GM11168 (cell line): ENCODE measurements around the gene CD93.

Source experiments
- in situ Hi-C: fragments of 300-500 bp; cut with MboI; formaldehyde crosslinking; loops from one replicate; pipeline ENCODE4 v1.12.0; 2022; ENCODE audit warnings: low sequenced_read_pairs; ENCODE audit not compliant: unreplicated experiment

Gene CD93, protein sequence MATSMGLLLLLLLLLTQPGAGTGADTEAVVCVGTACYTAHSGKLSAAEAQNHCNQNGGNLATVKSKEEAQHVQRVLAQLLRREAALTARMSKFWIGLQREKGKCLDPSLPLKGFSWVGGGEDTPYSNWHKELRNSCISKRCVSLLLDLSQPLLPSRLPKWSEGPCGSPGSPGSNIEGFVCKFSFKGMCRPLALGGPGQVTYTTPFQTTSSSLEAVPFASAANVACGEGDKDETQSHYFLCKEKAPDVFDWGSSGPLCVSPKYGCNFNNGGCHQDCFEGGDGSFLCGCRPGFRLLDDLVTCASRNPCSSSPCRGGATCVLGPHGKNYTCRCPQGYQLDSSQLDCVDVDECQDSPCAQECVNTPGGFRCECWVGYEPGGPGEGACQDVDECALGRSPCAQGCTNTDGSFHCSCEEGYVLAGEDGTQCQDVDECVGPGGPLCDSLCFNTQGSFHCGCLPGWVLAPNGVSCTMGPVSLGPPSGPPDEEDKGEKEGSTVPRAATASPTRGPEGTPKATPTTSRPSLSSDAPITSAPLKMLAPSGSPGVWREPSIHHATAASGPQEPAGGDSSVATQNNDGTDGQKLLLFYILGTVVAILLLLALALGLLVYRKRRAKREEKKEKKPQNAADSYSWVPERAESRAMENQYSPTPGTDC

DNA sequence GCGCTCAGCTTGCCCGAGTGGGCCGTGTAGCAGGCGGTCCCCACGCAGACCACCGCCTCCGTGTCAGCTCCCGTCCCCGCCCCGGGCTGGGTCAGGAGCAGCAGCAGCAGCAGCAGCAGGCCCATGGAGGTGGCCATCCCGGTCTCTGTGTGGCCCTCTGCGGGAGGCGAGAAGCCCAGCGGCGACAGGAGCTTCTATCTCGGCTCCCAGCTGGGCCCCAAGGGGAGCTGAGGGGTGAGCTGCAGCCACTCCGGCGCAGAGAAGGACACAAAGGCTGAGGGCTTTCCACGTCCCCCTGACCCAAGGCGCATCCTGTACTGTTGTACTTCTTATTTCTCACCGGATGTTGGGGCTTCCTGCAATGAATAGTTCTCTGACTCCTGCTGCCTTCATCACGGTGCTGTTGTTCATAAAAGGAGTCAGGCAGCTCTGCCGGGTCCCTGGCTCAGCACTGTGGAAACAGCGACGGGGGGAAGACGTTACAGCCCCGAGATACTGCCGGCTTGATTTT is at the start of gene CD93:
Gene CD93, minus strand, starts transcription at position 269 of the 511 bp plus-strand sequence. Its CDS starts 132 bp downstream, at position 137.
- in situ Hi-C loops, result no loop called here

DNA sequence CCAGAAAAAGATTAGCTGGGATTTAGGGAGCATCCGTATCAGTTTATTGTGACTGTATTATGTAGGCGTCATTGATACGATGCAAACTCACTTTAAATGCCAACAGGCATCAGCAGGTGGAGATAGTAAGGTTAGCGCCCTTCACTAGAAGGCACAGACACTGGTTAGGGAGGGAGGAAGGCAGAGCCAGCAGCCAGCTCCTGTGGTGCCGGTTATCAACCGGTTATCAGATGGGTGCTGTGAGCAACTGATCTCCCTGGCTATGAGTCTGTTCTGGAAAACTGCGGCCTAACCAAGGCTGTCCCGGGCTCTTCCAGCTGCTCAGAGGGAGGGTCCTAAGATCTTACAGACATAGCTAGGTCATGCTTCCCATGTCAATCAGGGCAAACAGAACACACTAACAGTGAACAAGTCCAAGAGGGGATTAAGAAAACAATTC is 47.5 kb upstream of the CD93 start:
- in situ Hi-C loops, result no loop called here

DNA sequence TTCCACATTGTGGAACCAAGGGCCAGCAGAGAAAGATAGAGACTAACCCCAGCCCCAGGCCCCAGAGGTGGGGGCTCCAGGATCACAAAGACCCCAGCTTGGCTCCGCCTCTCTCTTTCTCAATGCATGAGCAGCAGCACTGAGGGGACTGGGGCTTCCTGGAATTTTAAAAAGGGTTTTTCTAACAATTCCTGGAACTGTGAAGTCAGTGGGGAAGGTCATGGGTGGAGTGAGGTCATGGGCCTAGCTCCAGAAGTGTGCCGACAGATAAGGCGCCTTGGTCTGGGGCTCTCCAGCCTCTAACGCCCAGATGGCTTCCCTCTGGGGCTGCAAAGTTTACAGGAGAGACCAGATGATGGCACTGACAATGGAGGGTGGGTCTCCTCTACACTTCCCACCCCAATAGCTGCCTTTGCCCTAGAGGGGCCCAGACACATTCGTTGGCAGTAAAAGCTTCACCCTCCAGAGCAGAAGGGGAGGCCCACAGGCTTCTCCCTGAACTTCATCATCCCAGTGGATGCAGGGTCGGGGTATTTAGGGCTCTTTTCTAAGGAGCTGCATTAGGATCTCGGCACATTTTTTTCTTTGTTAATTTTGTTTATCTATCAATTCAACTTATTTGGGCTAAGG is 46.9 kb upstream of the CD93 start:
- in situ Hi-C loops, result no loop called here

DNA sequence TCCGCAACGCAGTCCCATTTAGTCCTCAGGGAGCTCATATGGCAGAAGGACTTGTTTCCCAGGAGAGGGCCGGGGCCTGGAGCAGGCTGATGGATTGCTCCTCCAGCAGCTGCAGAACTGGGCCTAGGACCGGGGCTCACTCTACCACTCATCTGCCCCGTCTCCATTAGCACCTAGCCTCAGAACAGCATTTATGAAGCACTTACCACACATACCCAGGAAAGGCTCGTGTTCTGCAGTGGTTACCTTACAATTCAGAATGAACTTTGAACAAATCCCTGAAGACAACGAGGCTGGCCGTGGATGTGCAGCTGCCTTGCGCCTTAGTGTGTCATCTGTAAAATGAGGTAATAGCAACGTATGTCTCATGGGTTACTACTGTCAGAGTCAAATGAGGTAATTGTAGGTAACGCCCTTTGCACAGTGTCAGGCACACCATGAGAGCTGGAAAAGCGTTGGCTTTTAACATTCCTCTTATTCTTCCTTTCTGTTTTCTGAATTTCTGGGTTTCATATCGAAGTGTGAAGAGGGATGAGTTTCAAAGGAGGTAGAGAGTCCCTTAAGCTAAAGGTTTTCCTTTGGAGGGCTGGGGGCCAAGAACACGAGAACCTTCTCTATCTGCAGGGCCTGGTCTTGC is 46.3 kb upstream of the CD93 start:
- in situ Hi-C loops, result no loop called here

DNA sequence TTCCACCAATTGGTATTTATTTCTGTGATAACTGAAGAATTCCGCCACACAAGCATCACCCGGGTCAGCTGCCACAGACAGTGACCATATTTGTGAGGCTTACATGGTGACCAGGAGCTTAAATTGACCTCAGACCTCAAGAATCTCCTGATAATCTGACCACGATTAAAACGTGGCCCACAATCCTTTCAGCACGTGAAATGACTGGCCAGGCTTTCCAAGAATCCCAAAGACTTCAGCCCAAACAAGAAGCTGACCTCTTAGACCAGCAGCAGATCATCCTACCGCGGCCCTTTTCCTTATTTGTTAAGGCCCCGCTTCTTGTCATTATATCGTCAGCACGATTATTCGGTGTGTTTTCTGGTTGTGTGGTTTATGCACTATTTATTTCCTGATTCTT is 45.6 kb upstream of the CD93 start:
- in situ Hi-C loops, result no loop called here

DNA sequence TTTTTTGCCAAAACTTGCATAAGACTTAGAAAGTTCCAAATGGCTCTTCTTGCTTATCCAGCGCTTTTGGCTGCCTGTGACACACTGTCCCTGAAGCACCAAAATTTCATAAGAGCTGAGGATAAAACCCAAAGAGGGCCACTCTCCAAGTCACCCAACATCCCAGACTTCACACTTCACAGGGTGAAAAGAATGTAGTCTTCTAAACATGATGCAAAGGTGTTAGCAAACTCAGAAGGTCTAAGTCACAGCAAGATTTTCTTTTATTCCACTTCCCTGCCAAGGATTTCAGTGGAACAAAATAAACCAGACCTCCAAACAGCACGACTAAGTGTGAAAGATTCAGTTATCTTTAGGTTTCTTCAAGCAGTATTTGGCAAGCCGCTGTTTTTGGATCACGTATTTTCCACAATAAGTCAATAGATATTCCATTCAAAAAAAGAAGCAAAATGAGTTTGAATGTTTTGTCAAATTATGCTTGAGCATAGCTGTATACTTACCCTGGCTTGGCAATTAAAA is 44.6 kb upstream of the CD93 start:
- in situ Hi-C loops, result no loop called here

DNA sequence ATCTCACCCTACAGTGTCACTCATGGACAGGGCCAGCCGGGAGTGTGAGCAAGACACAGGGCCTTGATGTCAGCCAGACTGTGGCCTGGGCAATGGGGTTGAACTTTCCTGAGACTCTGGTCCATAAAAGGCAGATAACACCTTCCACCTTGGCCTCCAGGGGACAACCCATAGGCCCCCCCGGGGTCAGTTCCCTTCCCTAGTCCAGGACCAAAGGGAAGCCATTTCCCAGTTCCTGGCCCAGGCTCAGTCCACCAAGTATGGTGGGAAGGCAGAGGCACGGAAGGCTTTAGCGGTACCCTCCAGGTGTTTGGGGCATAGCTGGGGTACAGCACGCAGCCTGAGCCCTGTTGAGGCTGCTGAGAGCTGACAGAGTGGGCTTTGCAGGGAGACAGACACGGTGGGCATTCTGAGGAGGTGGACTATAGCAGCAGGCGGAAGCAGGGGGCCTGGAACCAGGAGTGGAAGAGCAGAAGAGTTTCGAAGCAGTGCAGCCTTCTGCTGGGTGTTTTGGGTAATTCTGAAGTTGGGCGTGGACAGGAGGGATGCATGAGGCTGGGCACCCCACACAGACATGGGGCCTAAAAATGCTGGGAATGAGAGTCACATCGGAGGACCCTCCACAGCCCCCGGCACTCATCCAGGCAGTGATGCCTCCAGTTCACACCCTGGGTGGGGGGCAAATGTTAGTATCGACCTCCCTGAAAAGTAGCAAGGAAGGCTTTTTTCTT is 43.9 kb upstream of the CD93 start:
- in situ Hi-C loops, result no loop called here

DNA sequence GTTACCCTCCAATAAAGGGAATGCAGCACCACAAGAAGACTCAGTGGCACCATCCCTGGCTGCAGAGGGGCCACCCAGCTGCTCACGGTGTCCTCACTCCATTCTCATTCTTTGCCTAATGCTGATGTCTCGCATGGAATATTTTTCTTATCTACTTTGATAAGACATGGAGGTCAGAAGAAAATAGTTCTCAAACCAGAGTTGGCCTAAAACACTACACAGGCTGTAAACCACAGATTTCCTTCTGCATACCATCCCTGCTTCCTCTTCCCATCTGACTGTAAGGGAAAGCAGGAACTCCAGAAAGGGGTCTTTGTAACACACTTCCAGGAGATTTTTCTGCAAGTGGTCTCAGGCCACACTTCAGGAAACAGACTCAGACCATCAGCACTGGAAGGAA is 43.1 kb upstream of the CD93 start:
- in situ Hi-C loops, result no loop called here

DNA sequence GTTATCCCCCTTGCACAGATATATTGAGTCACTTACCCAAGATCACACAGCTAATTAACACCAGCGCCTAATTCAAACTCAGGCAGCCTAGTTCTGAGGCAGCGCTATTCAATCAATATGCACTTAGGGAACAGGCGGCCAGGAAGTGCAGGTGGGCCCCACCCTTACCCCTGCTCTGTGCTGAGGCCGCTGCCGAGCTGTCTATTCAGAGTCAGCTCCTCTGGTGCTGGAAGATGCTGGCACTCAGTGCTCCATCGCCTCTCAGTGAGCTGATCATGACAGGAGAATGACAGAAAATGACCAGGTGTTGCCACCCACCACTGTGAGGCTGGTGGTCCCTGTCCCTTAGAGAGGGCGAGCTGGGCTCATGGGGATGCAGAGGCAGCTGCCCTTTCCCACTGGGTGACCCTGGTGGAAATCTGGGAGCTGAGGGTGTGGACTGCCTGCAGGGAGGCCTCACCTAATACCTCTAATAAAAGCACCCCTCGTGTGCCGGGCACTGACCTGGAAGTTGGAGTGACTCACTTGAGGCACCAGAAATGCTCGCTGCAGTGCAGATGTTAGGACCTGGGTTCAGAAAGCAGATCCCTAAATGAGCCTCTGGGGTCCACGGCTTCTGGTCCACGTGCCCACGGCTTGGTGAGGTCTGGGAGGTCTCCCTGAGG is 42.5 kb upstream of the CD93 start:
- in situ Hi-C loops, result no loop called here

DNA sequence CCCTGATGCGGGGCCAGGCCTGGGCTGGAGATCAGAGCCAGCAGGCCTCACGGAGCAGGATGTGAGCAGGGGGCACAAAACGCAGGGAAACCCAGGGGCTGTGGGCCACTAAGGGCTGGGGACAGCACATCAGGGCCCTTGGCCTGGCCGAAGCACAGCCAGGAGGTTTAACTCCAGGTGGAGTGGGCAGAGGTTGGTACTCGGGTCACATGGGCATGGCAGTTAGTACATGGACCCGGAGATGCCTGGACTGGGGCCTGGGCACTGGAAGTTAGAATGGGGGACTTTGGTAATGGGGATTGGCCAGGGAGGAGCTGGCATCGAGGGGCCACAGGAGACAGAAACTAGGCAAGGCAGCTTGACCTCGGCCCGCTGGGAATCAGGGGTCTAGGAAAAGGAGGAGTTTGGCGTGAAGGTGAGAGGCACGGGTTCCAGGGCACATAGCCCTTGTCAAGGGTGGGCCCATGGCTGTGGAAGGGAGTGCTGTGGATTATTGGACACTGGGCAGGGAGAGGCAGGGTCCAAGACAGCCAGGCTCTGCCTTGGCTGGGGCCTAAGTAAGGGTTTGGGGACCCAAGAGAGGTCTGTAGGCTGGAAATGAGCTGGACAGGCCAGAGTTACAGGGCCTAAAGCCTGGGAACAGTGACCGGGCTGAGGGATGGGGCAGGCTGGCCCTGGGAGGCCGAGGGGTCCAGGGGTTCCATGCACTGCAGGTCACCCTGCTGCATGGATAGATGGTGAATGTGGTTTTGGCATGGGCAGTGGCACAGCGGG is 41.6 kb upstream of the CD93 start:
- in situ Hi-C loops, result no loop called here

DNA sequence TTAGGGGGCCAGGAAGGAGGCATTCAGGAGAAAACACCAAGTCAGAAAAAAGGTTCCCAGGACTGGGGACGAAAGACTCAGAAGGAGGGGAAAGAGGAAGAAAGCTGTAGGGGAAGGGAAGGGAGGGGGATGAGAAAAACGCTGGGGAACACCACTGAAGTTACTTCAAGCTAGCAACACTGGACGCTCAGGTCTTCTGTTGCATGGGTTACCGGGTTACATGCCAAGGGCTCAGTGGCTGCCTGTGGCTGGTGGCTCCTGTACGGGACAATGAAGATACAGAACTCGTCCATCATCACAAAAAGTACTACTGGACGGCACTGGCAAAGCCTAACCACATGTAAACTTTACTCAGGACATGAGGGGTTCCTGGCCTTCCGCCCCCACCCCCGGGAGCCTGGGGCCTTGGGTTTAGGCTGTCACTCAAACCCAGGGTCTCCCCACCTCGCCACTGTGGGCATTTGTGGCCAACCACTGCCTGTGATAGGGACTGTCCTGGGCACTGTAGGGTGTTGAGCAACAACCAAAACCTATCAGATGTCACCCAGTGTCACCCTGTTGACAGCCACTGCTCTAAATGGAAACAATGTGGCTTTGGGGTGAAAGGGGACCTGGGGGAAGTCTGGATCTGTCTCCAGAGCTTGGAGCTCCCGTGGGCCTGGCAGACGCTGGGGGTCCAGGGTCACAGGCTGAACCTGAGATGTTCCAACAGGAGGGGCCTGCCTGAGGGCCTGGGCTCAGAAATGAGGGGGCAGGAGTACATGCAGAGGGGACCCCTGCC is 40.3 kb upstream of the CD93 start:
- in situ Hi-C loops, result no loop called here

DNA sequence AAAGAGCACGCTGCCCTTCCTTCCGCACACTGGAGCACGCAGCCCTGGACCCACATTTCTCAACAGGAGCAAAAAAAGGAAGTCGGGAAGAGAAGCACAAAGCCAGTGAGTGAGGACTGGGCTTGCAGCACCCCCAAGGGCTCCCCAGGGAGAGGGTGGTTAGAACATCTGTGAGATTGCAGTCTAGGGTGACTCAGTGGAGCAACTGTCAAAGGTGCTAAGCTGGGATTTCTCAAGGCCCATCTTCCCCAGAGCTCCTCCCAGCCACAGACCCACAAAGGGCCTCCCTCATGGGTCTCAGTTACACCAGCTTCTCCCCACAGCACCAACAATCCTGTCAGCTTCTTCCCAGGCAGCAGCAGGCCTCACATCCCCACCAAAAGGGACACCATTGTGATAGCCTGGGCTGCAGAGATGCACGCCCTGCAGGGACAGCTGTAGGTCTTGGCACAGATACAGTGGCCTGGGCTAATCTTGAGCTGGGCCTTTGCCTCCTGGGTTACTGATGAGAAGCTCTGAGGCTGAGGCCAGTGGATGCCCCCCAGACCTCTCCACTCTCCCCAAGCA is 39.6 kb upstream of the CD93 start:
- in situ Hi-C loops, result no loop called here

DNA sequence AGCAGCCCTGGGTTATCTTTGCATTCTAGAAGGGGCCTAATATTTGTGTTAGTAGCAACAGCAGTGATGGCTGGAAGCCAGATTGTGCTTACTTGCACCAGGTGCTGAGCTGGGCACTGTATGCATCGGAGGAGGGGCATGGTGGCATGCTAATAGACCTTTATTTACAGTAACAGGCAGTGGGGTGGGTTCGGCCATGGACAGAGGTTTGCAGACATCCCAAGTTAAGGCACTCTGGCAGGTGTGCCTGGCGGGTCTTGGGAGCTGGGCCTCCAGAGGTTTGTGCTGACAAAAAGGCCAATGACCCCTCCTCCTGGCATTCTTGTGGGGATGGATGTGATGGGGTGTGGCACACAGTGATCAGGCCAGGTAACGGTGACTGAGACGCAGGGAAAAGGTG is 39.0 kb upstream of the CD93 start:
- in situ Hi-C loops, result no loop called here

DNA sequence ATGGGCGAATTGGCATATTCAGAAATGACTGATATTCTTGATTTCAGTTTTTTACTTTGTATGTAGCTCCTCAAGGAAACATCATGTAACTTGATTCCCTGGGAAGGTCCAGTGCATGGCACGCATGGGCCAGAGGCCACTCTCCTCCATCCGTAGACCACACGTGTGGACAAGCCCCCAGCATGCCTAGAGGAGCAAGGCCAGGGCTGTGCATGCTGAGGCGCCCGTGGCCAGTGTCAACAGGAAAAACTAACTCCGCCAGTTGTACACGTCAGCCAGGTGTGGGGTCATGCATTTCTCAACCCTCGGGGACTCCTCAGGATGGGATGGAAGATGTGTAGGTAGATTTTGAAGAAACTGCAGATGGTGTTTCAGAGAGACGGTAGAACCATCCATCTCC is 37.8 kb upstream of the CD93 start:
- in situ Hi-C loops, result no loop called here

DNA sequence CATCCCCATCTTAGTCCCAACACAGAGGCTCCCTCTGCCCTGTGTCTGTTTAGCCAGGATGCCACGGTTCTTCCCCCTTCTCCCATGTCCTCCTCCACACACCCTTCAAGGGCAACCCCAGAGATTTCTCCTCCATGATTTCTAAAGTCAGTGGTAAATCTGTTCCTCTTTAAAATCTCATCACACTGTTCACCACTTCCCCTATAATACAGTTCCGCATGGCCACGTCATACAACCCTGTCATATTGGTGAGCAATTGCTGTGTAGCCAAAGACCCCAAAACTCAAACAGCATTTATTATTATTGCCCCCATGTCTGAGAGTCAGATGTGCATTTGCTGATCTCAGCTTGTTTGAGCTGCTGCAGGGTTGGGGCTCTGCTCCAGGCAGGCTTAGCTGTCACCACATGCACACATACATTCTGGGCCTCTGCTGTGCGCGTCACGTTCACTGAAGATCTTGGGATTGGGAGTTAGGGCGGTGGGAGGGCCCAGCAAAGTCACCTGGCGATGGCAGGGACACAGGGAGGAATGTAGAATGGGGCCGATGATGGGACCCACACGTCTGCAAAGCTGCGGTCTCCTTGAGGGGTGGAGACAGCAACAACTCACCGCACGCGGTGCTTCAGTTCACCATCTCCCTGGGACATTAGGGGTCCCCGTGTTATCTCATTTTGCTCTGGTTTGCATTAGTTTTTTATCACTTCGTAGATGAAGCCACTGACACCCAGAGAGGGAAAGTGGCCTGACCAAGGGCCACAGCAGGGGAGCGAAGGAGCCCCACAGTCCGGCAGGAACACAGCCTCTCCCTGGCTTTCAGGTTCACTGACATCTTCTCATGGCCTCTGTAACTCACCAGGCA is 36.9 kb upstream of the CD93 start:
- in situ Hi-C loops, result no loop called here

DNA sequence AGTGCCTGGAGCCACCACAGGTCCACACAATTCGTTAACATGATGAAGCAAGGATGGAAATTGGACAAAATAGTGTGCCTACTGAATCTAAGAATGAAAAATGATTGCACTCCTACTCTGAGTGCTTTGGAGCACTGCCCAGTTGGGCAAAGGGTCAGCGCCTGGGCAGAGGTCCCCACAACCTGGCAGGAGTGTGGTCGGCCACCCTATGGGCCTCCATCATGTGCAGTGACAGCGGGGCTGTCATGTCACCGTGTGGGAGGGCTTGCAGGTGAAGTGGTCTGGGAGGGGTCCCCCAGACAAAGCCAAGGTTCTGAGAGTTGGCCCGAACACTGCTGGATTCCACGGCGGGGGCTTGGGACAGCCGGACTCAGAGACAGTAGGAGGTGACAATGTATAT is 36.2 kb upstream of the CD93 start:
- in situ Hi-C loops, result no loop called here
